ENCODE results near the gene KCNMA1.

Gene KCNMA1

GRCh38 chr10:76883596-76883995, 754.0 kb downstream of the KCNMA1 start:
- DNase-seq (ENCODE audit: low read depth) = no peak

- DNase-seq (ENCODE audit: low read depth) = no peak
Observed at GRCh38 chr10:76882796-76883195, 754.8 kb downstream of the KCNMA1 start.

GRCh38 chr10:76882245-76882644, 755.4 kb downstream of the KCNMA1 start:
- no peak for DNase-seq (ENCODE audit: low read depth)

GRCh38 chr10:76881477-76882220, 756.0 kb downstream of the KCNMA1 start:
- no peak for DNase-seq (ENCODE audit: low read depth)

- DNase-seq (ENCODE audit: low read depth) = no peak
Observed at GRCh38 chr10:76880931-76881330, 756.7 kb downstream of the KCNMA1 start.

GRCh38 chr10:76879116-76879913, 758.3 kb downstream of the KCNMA1 start:
- DNase-seq (ENCODE audit: low read depth) = no peak

GRCh38 chr10:76878514-76878913, 759.1 kb downstream of the KCNMA1 start:
- no peak for DNase-seq (ENCODE audit: low read depth)

GRCh38 chr10:76874896-76875295, 762.7 kb downstream of the KCNMA1 start:
- DNase-seq (ENCODE audit: low read depth) = no peak

GRCh38 chr10:76874176-76874575, 763.4 kb downstream of the KCNMA1 start:
- DNase-seq (ENCODE audit: low read depth) = no peak

GRCh38 chr10:76871697-76872295, 765.8 kb downstream of the KCNMA1 start:
- no peak for DNase-seq (ENCODE audit: low read depth)

- no peak for DNase-seq (ENCODE audit: low read depth)
Observed at GRCh38 chr10:76869931-76870330, 767.7 kb downstream of the KCNMA1 start.

- DNase-seq (ENCODE audit: low read depth) = no peak
Observed at GRCh38 chr10:76868098-76868977, 769.3 kb downstream of the KCNMA1 start.

- DNase-seq (ENCODE audit: low read depth) = no peak
Observed at GRCh38 chr10:76866841-76867586, 770.6 kb downstream of the KCNMA1 start.

GRCh38 chr10:76864922-76865321, 772.7 kb downstream of the KCNMA1 start:
- no peak for DNase-seq (ENCODE audit: low read depth)

- DNase-seq (ENCODE audit: low read depth) = no peak
Observed at GRCh38 chr10:76858721-76859120, 778.9 kb downstream of the KCNMA1 start.

- no peak for DNase-seq (ENCODE audit: low read depth)
Observed at GRCh38 chr10:76840802-76841201, 796.8 kb downstream of the KCNMA1 start.

- no peak for DNase-seq (ENCODE audit: low read depth)
Observed at GRCh38 chr10:76839276-76839675, 798.3 kb downstream of the KCNMA1 start.

- no peak for DNase-seq (ENCODE audit: low read depth)
Observed at GRCh38 chr10:76830218-76830617, 807.4 kb downstream of the KCNMA1 start.

GRCh38 chr10:76829724-76830123, 807.9 kb downstream of the KCNMA1 start:
- DNase-seq (ENCODE audit: low read depth) = no peak

All from stimulated activated CD8-positive, alpha-beta memory T cell treated with anti-CD3 and anti-CD28 coated beads, Interleukin-4, amount 100 ng/mL, for 24 hours (primary cell).